ENCODE measurements around the gene LAMA3. TPM values are rescaled to one million over a fixed set of nuclear protein-coding genes. Genes with fewer than 3 reads are reported as not detected.

LAMA3 gene
- total RNA-seq, 4 donors from 2014 or later = 46.5 to 75.4 (median 57.4) TPM

DNA sequence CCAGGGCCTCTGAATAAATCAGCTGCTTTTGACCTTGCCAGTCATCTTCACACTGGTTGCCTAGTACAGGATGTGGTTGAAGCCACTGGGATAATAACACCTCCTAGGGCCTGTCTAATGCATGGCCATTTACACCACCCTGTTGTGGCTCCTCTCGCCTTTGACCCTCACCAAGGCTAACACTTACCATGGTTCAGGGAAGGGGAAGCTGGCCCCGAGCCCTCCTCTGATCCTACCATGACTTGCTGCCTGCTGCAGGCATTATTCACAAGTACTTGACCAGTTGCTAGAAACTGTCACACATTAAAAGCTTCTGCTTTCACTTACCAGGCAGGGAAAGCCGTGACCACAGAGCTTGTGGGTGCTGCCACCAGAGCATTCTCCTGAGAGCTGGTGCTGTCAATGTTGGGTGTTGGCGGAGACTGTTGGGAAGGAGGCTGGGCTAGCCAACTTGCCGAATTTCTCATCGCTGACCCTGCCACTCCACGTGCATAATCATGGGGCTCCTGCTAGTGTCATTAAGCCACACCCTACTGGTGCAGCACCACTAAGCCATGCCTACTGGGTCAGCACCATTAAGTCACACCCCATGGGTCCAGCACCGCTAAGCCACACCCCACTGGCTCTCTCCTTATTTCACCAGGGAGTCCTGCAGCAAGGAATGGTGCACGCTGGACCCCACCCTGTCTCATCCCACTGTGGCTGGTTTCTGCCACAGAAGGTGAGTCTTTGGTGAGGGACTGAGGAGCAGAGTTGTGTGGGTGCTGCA lies 278.3 kb downstream of the LAMA3 start:
- Histone ChIP-seq H3K27ac (no peak overlapping the region), H3K4me3 (no peak overlapping the region), H3K36me3 (no peaks in the 10 kb centered on the region), H3K9me3 (no peaks in the 10 kb centered on the region), H3K27me3 (no peaks in the 10 kb centered on the region), H3K4me1 (no peaks in the 10 kb centered on the region)
- TF ChIP-seq, protein P1, sequence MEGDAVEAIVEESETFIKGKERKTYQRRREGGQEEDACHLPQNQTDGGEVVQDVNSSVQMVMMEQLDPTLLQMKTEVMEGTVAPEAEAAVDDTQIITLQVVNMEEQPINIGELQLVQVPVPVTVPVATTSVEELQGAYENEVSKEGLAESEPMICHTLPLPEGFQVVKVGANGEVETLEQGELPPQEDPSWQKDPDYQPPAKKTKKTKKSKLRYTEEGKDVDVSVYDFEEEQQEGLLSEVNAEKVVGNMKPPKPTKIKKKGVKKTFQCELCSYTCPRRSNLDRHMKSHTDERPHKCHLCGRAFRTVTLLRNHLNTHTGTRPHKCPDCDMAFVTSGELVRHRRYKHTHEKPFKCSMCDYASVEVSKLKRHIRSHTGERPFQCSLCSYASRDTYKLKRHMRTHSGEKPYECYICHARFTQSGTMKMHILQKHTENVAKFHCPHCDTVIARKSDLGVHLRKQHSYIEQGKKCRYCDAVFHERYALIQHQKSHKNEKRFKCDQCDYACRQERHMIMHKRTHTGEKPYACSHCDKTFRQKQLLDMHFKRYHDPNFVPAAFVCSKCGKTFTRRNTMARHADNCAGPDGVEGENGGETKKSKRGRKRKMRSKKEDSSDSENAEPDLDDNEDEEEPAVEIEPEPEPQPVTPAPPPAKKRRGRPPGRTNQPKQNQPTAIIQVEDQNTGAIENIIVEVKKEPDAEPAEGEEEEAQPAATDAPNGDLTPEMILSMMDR (IDR thresholded peaks at IDR 0.05) = no peak
- no peak for TF ChIP-seq POLR2A (IDR thresholded peaks at IDR 0.05)
- intact Hi-C loops (cut with DNase I; ENCODE audit: low total_unique reads) = no loop called here
- no peak for DNase-seq

DNA sequence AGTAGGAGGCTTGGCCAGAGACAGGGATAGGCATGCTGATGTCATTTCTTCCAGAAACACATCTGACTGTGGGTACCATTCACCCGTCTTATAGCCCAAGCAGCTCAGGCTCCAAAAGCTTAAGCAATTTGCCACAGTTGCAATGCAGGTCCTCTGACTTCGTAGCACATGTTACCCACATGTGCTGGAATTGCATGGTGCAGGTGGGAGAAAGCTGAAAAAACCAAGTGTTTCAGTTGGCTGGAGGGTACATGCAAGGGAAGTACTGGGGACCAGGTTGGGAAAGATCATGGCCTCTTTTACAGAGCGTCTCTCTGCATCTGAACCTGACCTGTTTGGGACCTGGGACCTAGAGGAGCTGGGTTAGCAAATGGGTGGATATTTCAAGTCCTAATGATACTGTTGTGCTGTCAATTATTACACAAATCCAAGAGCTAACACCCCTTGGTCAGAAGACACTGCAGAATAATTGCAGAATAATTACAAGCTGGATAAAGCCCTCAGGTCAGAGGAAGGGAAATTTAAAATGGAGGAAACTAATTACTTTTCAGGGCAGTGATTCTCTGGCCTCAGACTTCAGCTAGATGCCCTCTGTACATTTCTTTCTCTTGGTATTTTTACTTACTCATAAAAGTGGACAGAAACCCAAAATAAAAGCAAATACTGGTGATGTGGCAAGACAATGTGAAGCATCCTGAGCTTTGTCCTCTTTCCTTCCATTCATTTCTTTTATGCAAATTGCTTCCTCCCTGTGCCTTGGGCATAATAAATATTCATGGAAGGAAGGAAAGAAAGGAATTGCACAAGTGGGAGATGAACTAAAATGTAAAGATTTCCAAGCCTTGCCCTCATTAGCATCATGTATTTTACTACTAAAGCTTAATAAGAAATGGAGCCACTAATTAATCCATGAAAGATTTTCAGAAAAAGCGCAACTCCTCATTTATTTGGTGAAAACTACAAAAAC lies 279.7 kb downstream of the LAMA3 start:
- H3K4me3 ChIP-seq = no peak overlapping the region
- TF ChIP-seq POLR2A (IDR thresholded peaks at IDR 0.05) = no peak
- TF ChIP-seq, protein P1 (IDR thresholded peaks at IDR 0.05) = no peak
- intact Hi-C loops (cut with DNase I; ENCODE audit: low total_unique reads) = no loop called here
- no peak for DNase-seq
- no peaks in the 10 kb centered on the region for H3K27me3 ChIP-seq
- no peaks in the 10 kb centered on the region for H3K36me3 ChIP-seq
- H3K9me3 ChIP-seq = no peaks in the 10 kb centered on the region
- no peak overlapping the region for H3K27ac ChIP-seq
- no peaks in the 10 kb centered on the region for H3K4me1 ChIP-seq

DNA sequence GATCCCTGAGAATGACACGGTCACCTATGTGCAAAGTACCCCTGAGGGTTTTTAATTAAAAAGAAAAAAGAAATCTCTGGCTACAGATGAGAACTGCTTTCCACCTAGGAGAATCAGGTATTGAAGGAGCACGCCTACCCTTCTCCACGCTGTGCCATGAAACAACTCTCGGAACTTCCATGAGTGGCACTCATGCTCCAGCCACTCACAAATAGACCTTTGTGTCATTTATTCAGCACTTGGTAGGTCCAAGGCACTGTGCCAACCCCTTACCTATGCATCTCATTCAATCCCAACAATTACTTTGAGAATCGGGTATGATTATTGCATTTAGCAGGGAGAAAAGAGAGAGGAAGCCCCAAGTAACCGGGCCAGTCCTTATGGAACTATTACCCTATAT lies 280.4 kb downstream of the LAMA3 start:
- Histone ChIP-seq H3K27ac (no peak overlapping the region), H3K4me1 (no peaks in the 10 kb centered on the region), H3K36me3 (no peaks in the 10 kb centered on the region), H3K27me3 (no peaks in the 10 kb centered on the region), H3K9me3 (no peaks in the 10 kb centered on the region), H3K4me3 (no peak overlapping the region)
- no peak for DNase-seq
- TF ChIP-seq, protein P1 (IDR thresholded peaks at IDR 0.05) = no peak
- no peak for TF ChIP-seq POLR2A (IDR thresholded peaks at IDR 0.05)
- intact Hi-C loops (cut with DNase I; ENCODE audit: low total_unique reads) = no loop called here

DNA sequence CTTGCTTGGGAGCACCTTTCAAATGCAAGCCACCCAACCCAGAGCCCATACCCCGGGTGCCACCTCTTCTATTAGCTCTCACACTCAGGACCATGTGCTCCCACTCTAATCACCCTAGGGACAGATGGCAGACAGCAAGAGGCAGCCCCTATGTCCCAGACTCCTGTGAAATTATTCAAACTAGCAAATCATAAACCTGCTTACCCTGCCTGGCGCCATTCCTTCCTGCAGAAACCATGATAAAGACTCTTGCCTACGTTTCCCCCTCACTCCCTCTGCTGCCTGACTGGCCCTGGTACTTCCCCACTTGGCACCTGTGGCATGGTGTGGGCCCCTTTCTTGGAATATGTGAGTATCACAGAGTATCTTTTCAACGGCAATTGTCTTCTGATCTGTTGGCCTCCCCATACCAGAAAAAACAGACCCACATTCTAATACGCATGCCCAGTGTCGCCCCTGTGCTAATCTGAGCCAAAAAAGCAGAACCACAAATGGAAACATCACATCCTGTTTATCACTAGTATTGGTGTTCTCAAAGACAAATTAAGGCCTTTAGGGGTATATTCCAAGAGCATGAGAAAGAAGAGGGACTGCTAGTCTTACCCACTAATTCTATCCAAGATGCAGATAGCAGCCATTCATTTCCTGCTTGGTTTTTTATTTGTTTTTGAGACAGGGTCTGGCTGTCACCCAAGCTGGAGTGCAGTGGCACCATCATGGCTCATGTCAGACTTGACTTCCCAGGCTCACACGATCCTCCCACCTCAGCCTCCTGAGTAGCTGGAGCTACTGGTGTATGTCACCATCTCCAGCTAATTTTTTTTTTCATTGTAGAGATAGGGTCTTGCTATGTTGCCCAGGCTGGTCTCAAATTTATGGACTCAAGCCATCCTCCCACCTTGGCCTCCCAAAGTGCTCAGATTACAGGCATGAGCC lies 281.2 kb downstream of the LAMA3 start:
- no peak for DNase-seq
- intact Hi-C loops (cut with DNase I; ENCODE audit: low total_unique reads) = no loop called here
- H3K36me3 ChIP-seq = no peaks in the 10 kb centered on the region
- H3K27ac ChIP-seq = no peak overlapping the region
- TF ChIP-seq, protein P1 (IDR thresholded peaks at IDR 0.05) = no peak
- no peak for TF ChIP-seq POLR2A (IDR thresholded peaks at IDR 0.05)
- H3K4me3 ChIP-seq = no peak overlapping the region
- H3K9me3 ChIP-seq = no peaks in the 10 kb centered on the region
- H3K27me3 ChIP-seq = no peaks in the 10 kb centered on the region
- no peaks in the 10 kb centered on the region for H3K4me1 ChIP-seq
